ENCODE measurements around the gene CTNNAL1. TPM values are rescaled to one million over a fixed set of nuclear protein-coding genes. Genes with fewer than 3 reads are reported as not detected.

CTNNAL1 gene
- total RNA-seq, 4 donors from 2014 or later: 59.6 to 88.9 (median 69.6) TPM

DNA sequence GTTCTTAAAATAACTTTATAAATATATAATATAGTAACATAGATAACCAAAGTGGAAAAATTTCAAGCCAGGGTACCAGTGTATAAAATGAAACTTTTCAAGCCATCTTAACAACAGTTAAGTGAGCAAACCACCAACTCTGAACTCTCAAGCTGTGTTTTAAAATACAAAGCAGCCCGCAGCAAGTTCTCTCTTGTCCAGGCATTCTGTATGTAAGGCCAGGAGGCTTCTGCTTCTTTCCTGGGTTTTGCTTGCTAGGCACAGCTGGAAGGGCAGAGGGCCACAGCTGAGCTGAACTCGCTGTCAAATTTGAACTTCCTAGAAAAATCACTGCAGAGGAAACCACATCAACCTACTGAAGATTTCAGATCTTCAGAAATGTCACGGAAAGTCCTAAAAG is 6.8 kb upstream of the CTNNAL1 start:
- Histone ChIP-seq H3K4me1 (peaks cover 7 to 17% (median 10%) of the 10 kb centered on the region in 4 donors), H3K36me3 (peaks cover 0 to 22% (median 8%) of the 10 kb centered on the region in 4 donors), H3K27me3 (no peaks in the 10 kb centered on the region), H3K4me3 (no peak overlapping the region), H3K9me3 (no peaks in the 10 kb centered on the region), H3K27ac (replicated peaks in 1 of 4) (no peak overlapping the region)
- TF ChIP-seq POLR2AphosphoS5 (IDR thresholded peaks at IDR 0.05) (no peak), EP300 (IDR thresholded peaks at IDR 0.05) (no peak), POLR2A (IDR thresholded peaks at IDR 0.05; ENCODE audit: low read depth) (no peak)
- TF ChIP-seq, protein P1, sequence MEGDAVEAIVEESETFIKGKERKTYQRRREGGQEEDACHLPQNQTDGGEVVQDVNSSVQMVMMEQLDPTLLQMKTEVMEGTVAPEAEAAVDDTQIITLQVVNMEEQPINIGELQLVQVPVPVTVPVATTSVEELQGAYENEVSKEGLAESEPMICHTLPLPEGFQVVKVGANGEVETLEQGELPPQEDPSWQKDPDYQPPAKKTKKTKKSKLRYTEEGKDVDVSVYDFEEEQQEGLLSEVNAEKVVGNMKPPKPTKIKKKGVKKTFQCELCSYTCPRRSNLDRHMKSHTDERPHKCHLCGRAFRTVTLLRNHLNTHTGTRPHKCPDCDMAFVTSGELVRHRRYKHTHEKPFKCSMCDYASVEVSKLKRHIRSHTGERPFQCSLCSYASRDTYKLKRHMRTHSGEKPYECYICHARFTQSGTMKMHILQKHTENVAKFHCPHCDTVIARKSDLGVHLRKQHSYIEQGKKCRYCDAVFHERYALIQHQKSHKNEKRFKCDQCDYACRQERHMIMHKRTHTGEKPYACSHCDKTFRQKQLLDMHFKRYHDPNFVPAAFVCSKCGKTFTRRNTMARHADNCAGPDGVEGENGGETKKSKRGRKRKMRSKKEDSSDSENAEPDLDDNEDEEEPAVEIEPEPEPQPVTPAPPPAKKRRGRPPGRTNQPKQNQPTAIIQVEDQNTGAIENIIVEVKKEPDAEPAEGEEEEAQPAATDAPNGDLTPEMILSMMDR (IDR thresholded peaks at IDR 0.05): no peak
- DNase-seq (ENCODE audit: extremely low spot score): no peak
- intact Hi-C loops (cut with DNase I): no loop called here
- 89% methylated on average over 3 of the region's 3 CpGs for WGBS

DNA sequence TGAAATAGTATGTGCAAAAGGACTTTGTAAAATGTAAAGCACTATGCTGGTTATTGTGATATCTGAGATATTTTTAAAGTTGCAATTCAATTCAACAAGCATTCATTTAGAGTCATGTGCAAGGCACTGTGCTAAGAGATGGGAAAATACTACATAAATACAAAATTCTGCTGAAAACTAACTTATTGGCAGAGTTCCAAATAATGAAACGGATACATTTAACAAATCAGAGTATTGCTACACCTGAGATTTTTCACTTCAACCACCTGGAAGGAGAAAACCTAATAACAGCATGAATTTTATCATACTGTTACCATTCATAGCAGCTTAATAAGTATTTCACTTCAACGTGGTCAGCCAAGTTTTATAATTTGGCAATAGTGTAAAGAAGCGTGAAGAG is 6.1 kb upstream of the CTNNAL1 start:
- H3K9me3 ChIP-seq: no peaks in the 10 kb centered on the region
- TF ChIP-seq POLR2AphosphoS5 (IDR thresholded peaks at IDR 0.05): no peak
- no peak for TF ChIP-seq EP300 (IDR thresholded peaks at IDR 0.05)
- no peak for TF ChIP-seq POLR2A (IDR thresholded peaks at IDR 0.05; ENCODE audit: low read depth)
- TF ChIP-seq, protein P1 (IDR thresholded peaks at IDR 0.05): no peak
- H3K4me1 ChIP-seq: peaks cover 12 to 24% (median 14%) of the 10 kb centered on the region in 4 donors
- H3K4me3 ChIP-seq: no peak overlapping the region
- intact Hi-C loops (cut with DNase I): loop anchor here (5.0 kb wide), 1 partner anchor 78 kb away; no protein-coding TSS in a partner anchor
- peaks cover 0 to 22% (median 8%) of the 10 kb centered on the region in 4 donors for H3K36me3 ChIP-seq
- WGBS: 72% methylated on average over 3 of the region's 3 CpGs
- H3K27me3 ChIP-seq: no peaks in the 10 kb centered on the region
- no peak for DNase-seq (ENCODE audit: extremely low spot score)
- H3K27ac ChIP-seq (replicated peaks in 1 of 4): no peak overlapping the region

DNA sequence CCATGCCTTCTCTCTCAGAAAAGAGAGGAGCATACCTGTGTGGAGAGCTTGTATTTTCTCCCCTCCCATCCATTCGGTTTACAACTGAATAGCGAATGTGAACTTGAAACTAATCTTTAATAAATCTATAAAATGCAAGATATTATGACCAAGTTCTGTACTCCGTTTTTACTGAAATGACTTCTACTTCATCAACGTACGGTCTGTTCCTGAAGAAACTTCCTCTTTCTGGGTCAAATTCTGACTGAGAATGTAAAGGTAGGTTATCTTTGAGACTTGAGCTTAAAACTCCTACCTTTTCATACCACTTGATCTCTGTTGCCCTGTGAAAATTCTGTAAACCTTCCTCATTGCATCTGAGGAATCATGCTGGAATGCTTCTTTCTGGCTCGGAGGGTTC is 4.2 kb upstream of the CTNNAL1 start:
- Histone ChIP-seq H3K9me3 (no peaks in the 10 kb centered on the region), H3K4me1 (peaks cover 20 to 23% (median 21%) of the 10 kb centered on the region in 4 donors), H3K27me3 (no peaks in the 10 kb centered on the region), H3K27ac (replicated peaks in 1 of 4) (no peak overlapping the region), H3K4me3 (no peak overlapping the region), H3K36me3 (peaks cover 0 to 22% (median 8%) of the 10 kb centered on the region in 4 donors)
- no peak for TF ChIP-seq POLR2A (IDR thresholded peaks at IDR 0.05; ENCODE audit: low read depth)
- no peak for TF ChIP-seq POLR2AphosphoS5 (IDR thresholded peaks at IDR 0.05)
- no peak for TF ChIP-seq EP300 (IDR thresholded peaks at IDR 0.05)
- TF ChIP-seq, protein P1 (IDR thresholded peaks at IDR 0.05): no peak
- intact Hi-C loops (cut with DNase I): loop anchor here (5.0 kb wide), 1 partner anchor 80 kb away; no protein-coding TSS in a partner anchor
- no peak for DNase-seq (ENCODE audit: extremely low spot score)
- 88% methylated on average over 6 of the region's 6 CpGs for WGBS

DNA sequence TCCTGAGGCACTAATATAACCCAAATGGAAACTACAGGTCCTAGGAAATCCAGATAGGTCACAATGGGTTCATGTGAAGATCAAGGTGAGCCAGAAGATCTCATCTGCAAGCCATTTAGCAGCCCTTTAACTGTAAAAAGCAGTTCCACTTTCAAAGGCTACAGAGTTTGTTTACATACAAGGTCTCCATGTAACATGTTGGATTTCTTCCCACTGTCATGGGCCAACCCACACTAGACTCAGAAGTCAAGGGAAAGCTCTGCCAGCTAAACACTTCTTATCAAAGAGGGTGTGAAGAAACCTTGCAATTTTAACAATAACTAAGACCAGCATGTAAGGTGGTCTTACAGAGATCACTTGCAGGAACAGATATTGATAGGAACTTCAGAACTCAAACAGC is 3.8 kb upstream of the CTNNAL1 start:
- H3K9me3 ChIP-seq: no peaks in the 10 kb centered on the region
- H3K4me1 ChIP-seq: peaks cover 19 to 24% (median 22%) of the 10 kb centered on the region in 4 donors
- H3K27me3 ChIP-seq: no peaks in the 10 kb centered on the region
- intact Hi-C loops (cut with DNase I): loop anchor here (5.0 kb wide), 1 partner anchor 80 kb away; no protein-coding TSS in a partner anchor
- H3K4me3 ChIP-seq: no peak overlapping the region
- TF ChIP-seq POLR2A (IDR thresholded peaks at IDR 0.05; ENCODE audit: low read depth): no peak
- no peak for TF ChIP-seq EP300 (IDR thresholded peaks at IDR 0.05)
- TF ChIP-seq POLR2AphosphoS5 (IDR thresholded peaks at IDR 0.05): no peak
- DNase-seq (ENCODE audit: extremely low spot score): no peak
- peaks cover 0 to 22% (median 8%) of the 10 kb centered on the region in 4 donors for H3K36me3 ChIP-seq
- H3K27ac ChIP-seq (replicated peaks in 1 of 4): no peak overlapping the region

DNA sequence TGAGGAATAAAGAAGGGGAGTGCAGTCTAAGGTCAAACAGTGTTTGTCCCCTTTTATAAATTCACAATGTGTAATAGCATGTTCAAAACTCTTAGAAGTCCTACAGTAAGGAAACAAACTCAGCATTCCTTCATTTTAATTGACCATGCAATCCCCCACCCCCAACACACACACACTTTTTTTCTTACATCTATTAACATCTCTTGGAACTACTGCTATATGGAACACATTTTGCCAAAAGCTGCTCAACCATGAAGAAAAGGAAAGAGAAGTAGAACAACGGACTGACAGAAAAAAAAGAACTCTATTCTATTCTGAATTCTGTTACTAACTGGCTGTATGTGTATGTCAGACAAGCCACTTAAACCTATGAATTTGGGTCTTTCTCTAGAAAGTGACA is 2.8 kb upstream of the CTNNAL1 start:
- H3K27ac ChIP-seq (replicated peaks in 1 of 4): no peak overlapping the region
- H3K36me3 ChIP-seq: peaks cover 0 to 22% (median 8%) of the 10 kb centered on the region in 4 donors
- intact Hi-C loops (cut with DNase I): loop anchor here (5.0 kb wide), 1 partner anchor 81 kb away; no protein-coding TSS in a partner anchor
- H3K4me1 ChIP-seq: peaks cover 25 to 33% (median 31%) of the 10 kb centered on the region in 4 donors
- no peak overlapping the region for H3K4me3 ChIP-seq
- no peaks in the 10 kb centered on the region for H3K9me3 ChIP-seq
- TF ChIP-seq, protein P1 (IDR thresholded peaks at IDR 0.05): no peak
- H3K27me3 ChIP-seq: no peaks in the 10 kb centered on the region
- no peak for DNase-seq (ENCODE audit: extremely low spot score)
- WGBS: 86% methylated on average over 1 of the region's 1 CpG

Measured in esophagus muscularis mucosa (tissue), 4 donors.